Glutamatergic neuron (in vitro differentiated cells): ENCODE data around the gene PRR36. TPM values are rescaled to one million over a fixed set of nuclear protein-coding genes. Genes with fewer than 3 reads are reported as not detected.

Source experiments
- DNase-seq: peaks from one replicate; pipeline ENCODE4 v3.0.0; 2022
- H3K27ac Mint-ChIP-seq: one replicate; pipeline ENCODE4 v1.8.0; 2020; ENCODE audit warnings: mild to moderate bottlenecking, mixed read lengths, inconsistent platforms; ENCODE audit not compliant: unreplicated experiment
- H3K27me3 Mint-ChIP-seq: one replicate; pipeline ENCODE4 v1.8.0; 2020; ENCODE audit warnings: mild to moderate bottlenecking, moderate library complexity, mixed read lengths, inconsistent platforms; ENCODE audit not compliant: unreplicated experiment
- H3K36me3 Mint-ChIP-seq: one replicate; pipeline ENCODE4 v1.8.0; 2020; ENCODE audit warnings: mild to moderate bottlenecking, mixed read lengths, inconsistent platforms; ENCODE audit not compliant: unreplicated experiment
- H3K4me1 Mint-ChIP-seq: one replicate; pipeline ENCODE4 v1.8.0; 2020; ENCODE audit warnings: mild to moderate bottlenecking, low read depth, mixed read lengths, inconsistent platforms; ENCODE audit not compliant: unreplicated experiment
- H3K4me3 Mint-ChIP-seq: one replicate; pipeline ENCODE4 v1.8.0; 2020; ENCODE audit warnings: mild to moderate bottlenecking, mixed read lengths, inconsistent platforms; ENCODE audit not compliant: unreplicated experiment
- H3K9me3 Mint-ChIP-seq: one replicate; pipeline ENCODE4 v1.8.0; 2020; ENCODE audit warnings: mild to moderate bottlenecking, moderate library complexity, mixed read lengths, inconsistent platforms; ENCODE audit not compliant: unreplicated experiment
- total RNA-seq: library from RNA; stranded (reverse); fragmentation: NEBNext Ultra II Directional; extraction: Animal tissue kit (Norgen Biotek cat#: 25700); gene quantifications from one replicate; pipeline ENCODE4 v1.2.1, GENCODE V29; 2021; ENCODE audit not compliant: unreplicated experiment
- TF ChIP-seq, protein P1 (sequence below): fragments of 200-600 bp; sonication (generic); IDR thresholded peaks from one replicate; pipeline ENCODE4 v1.5.0; 2021; ENCODE audit not compliant: partially characterized antibody, unreplicated experiment

Gene PRR36
- total RNA-seq, 1 donor from 2014 or later: 37.4 TPM

DNA sequence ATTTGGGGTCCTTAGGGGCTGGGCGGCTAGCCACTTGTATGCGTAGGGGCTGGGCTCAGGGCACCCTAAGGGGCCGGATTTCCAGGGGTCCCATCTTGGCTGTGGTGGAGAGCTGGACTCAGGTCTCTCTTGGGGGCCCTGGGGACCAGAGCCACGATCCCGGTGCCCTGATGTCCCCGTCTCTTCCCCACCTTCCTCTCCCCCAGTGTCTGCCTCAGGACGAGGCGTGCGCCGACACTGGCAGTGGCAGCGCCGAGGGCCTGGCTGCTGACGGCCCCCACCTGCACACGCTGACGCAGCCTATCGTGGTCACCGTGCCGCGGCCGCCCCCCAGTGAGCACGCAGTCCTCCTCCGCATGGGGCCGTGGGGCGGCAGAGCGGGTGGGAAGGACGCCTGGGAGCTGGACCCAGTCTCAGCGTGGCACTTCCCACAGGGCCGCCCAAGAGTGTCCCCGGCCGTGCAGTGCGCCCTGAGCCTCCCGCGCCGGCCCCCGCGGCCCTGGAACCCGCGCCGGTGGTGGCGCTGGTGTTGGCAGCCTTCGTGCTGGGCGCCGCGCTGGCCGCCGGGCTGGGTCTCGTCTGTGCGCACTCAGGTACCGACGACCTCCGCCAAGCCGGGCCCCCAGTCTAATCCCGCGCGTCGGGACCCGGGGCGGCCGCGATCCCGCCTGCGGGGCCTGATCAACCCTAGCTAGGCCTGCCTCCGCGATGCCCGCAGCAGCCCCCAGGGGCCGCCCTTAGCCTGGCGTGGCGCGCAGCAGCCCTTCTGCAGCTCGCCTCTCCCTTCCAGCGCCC is 43.3 kb upstream of the PRR36 start:
- peaks cover 2% of the 10 kb centered on the region for H3K4me1 Mint-ChIP-seq
- H3K27ac Mint-ChIP-seq: no peak overlapping the region
- peak overlapping the region; percentile 89 for H3K4me3 Mint-ChIP-seq
- TF ChIP-seq, protein P1, sequence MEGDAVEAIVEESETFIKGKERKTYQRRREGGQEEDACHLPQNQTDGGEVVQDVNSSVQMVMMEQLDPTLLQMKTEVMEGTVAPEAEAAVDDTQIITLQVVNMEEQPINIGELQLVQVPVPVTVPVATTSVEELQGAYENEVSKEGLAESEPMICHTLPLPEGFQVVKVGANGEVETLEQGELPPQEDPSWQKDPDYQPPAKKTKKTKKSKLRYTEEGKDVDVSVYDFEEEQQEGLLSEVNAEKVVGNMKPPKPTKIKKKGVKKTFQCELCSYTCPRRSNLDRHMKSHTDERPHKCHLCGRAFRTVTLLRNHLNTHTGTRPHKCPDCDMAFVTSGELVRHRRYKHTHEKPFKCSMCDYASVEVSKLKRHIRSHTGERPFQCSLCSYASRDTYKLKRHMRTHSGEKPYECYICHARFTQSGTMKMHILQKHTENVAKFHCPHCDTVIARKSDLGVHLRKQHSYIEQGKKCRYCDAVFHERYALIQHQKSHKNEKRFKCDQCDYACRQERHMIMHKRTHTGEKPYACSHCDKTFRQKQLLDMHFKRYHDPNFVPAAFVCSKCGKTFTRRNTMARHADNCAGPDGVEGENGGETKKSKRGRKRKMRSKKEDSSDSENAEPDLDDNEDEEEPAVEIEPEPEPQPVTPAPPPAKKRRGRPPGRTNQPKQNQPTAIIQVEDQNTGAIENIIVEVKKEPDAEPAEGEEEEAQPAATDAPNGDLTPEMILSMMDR: peak; percentile 32
- no peaks in the 10 kb centered on the region for H3K36me3 Mint-ChIP-seq
- peaks cover 21% of the 10 kb centered on the region for H3K27me3 Mint-ChIP-seq
- peak; percentile 80 for DNase-seq
- H3K9me3 Mint-ChIP-seq: peaks cover 4% of the 10 kb centered on the region

DNA sequence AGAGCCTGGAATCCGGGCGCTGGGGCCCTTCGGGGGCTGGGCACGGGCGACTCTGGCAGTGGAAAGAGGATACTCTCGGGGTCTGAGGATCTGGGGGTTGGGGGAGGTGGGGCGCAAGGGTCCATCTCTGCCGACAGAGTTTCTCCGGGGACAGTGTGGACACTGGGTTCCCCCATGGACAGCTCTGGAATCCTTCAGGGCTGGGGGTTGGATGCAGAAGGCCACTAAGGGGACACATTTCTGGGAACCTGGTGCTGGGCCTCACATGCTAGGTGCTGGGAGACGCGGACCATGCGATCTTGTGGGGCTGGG is 42.7 kb upstream of the PRR36 start:
- no peaks in the 10 kb centered on the region for H3K36me3 Mint-ChIP-seq
- TF ChIP-seq, protein P1: no peak
- H3K27me3 Mint-ChIP-seq: peaks cover 19% of the 10 kb centered on the region
- H3K4me1 Mint-ChIP-seq: peaks cover 2% of the 10 kb centered on the region
- DNase-seq: no peak
- peaks cover 4% of the 10 kb centered on the region for H3K9me3 Mint-ChIP-seq
- H3K27ac Mint-ChIP-seq: no peak overlapping the region
- peak overlapping the region; percentile 89 for H3K4me3 Mint-ChIP-seq

DNA sequence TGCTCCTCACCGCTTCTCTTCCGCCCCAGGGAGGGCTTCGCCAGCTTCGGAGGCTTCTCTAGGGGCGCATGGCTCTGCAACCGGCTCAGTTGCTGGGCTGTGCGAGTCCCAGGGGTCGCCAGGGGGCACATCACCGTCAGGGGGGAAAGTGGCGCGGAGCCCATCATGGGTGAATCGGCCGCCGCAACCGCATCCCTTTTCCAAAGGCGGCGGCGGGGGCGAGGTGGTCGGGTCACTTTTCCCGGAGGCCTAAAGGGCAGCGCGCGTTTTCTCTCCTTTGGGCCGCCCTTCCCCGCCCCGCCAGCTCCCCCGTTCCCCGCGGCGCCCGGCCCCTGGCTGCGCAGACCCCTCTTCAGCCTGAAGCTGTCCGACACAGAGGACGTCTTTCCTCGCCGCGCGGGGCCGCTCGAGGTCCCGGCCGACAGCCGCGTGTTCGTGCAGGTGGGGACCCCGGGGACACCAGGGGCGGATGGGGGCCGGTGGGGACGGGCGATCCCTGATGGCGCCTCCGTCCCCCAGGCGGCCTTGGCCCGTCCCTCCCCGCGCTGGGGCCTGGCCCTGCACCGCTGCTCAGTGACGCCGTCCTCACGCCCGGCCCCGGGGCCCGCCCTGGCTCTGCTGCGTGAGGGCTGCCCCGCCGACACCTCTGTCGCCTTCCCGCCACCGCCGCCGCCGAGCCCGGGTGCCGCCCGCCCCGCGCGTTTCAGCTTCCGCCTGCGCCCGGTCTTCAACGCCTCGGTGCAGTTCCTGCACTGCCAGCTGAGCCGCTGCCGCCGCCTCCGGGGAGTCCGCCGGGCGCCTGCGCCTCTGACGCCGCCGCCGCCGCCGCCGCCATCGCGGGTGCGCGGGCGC is 42.1 kb upstream of the PRR36 start:
- Mint-ChIP-seq H3K4me1 (peaks cover 2% of the 10 kb centered on the region), H3K9me3 (peaks cover 4% of the 10 kb centered on the region), H3K4me3 (no peak overlapping the region), H3K27ac (no peak overlapping the region), H3K36me3 (no peaks in the 10 kb centered on the region), H3K27me3 (peaks cover 18% of the 10 kb centered on the region)
- DNase-seq: peak; percentile 68
- TF ChIP-seq, protein P1: no peak

DNA sequence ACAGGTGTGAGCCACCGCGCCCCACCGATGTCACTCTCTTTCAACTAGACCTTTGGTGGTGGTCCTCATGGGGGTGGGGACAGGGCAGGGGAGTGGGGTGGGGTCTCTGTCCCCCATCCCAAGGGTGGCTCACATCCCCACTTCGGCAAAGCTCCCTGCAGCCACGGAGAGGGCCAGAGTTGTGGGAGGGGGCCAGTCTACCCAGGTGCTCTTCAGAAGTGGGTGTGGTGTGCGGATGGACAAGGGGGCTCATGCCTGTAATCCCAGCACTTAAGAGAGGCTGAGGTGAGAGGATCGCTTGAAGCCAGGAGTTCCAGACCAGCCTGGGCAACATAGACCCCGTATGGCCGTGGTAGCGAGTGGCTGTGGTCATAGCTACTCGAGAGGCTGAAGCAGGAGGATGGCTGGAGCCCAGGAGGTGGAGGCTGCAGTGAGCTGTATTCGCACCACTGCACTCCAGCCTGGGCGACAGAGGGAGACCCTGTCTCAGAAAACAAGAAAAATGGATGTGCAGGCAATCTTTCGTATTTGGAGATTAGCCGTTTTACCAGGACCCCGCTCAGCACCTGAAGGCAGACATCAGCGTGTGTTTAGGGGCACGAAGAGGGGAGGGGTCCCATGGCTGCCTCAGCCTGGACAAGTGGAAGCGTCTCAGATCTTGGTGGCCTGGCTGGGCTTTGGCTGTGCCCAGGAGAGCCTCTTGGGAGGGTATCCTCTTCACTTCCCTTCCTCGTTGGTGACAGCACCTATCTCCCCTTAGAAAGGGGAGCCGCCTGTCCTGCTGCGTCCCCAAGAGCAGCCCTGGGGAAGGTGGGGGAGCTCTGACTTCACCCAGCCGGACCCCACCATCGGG is 41.3 kb upstream of the PRR36 start:
- peak; percentile 14 for DNase-seq
- no peak overlapping the region for H3K27ac Mint-ChIP-seq
- peaks cover 18% of the 10 kb centered on the region for H3K27me3 Mint-ChIP-seq
- TF ChIP-seq, protein P1: no peak
- peak overlapping the region; percentile 75 for H3K4me3 Mint-ChIP-seq
- peaks cover 2% of the 10 kb centered on the region for H3K4me1 Mint-ChIP-seq
- peaks cover 2% of the 10 kb centered on the region for H3K9me3 Mint-ChIP-seq
- no peaks in the 10 kb centered on the region for H3K36me3 Mint-ChIP-seq
